ENCODE results near the gene TMEM242.

TMEM242 gene

GRCh38 chr6:157249826-157250225 is 73.5 kb downstream of the TMEM242 start:
- DNase-seq (ENCODE audit: low read depth): no peak

- no peak for DNase-seq (ENCODE audit: low read depth)
Measured at GRCh38 chr6:157248264-157248663, 75.1 kb downstream of the TMEM242 start.

DNA sequence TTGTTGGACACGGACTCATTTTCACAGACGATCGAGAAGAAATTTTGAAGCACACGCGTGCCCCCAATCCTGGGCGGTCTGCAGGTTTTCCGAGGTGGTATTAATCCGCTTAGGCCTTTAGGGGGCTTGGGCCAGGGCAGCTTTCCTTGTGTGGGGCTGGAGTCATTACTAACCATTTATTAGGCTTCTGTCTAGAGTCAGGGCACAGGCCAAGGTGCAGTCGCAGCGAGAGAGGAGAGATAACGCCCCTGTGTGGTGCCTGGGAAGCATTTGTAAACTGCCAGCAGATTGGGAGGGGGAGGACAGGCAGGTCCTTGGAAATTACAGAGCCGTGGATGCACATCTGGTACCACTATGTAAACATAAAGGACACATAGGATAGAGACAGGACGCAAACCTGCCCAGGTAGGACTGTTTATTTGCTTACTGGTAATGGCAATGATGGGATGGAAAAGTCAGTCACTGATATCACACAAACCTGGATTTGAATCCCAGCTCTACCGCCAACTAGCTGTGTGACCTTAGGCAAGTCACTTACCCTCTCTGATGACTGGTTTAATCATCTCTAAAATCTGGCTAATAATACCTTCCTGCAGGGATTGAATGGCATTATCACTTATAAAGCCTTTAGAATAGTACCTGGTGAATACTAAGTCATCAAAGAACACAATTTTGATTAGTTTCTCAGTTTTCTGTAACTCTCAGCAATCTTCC is 76.4 kb downstream of the TMEM242 start:
- DNase-seq (ENCODE audit: low read depth): no peak

DNA sequence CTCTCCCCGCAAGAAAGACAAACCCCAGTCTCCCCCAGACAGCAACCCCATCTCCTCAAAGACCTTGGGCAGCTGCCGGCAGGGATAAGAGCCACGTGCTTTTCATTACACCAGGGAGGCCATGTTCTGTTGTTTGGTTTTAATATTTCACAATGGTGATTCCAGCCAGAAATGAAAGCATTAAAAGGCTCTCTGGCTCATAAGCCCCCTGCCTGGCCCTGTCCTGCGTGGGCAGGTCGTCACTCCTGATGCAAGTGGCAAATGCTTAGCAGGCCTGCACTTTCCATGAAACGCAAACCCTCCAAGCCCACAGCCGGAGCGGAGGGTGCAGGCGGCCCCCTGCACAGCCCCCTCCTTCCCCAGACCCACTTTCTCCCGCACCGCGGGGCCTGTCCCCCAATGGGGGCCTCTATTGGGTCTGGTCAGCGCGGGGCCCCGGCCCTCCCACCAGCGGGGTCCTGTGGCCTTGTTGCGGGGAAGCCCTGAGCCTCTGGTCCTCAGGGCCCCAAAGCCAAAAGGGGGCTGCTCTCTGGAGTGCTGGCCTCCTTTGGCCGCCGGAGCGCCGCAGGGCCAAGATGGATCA is 77.2 kb downstream of the TMEM242 start:
- no peak for DNase-seq (ENCODE audit: low read depth)

GRCh38 chr6:157245436-157245835 is 77.9 kb downstream of the TMEM242 start:
- DNase-seq (ENCODE audit: low read depth): no peak

DNA sequence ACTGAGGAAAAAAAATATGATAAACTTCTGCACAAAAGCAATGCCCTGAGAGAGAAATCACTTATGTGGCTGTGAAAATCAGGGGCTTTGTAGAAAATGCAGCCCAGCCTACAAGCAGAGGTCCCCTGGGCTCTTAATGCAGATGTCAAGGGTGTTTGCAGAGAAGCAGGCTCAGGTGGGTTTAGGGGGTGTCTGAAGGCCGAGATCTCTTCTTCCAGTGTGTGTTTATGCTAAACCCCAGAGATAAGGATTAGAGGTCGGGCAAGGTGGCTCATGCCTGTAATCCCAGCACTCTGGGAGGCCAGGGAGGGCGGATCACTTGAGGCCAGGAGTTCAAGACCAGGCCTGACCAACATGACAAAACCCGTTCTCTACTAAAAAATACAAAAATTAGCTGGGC is 78.5 kb downstream of the TMEM242 start:
- no peak for DNase-seq (ENCODE audit: low read depth)

DNA sequence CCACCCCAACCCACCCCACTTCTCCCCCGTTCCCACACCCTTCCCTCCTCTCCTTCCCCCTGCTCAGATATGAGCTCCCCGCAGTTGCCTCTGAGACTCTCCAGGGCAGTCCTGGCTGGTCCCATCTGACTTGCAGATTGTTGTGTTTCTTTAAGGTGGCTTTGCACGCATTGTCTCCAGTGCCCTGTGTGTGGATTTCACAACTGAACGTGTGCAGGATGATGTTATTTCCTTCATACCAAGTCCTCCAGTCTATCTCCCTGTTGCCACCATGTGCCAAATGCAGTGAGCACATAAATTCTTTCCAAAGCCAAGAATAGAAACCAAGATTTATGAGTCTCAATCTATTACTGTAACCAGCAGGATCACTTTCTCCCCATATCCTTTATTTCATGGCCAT is 79.1 kb downstream of the TMEM242 start:
- DNase-seq (ENCODE audit: low read depth): no peak

GRCh38 chr6:157242791-157243190 is 80.5 kb downstream of the TMEM242 start:
- no peak for DNase-seq (ENCODE audit: low read depth)

GRCh38 chr6:157240960-157241311 is 82.4 kb downstream of the TMEM242 start:
- no peak for DNase-seq (ENCODE audit: low read depth)

DNA sequence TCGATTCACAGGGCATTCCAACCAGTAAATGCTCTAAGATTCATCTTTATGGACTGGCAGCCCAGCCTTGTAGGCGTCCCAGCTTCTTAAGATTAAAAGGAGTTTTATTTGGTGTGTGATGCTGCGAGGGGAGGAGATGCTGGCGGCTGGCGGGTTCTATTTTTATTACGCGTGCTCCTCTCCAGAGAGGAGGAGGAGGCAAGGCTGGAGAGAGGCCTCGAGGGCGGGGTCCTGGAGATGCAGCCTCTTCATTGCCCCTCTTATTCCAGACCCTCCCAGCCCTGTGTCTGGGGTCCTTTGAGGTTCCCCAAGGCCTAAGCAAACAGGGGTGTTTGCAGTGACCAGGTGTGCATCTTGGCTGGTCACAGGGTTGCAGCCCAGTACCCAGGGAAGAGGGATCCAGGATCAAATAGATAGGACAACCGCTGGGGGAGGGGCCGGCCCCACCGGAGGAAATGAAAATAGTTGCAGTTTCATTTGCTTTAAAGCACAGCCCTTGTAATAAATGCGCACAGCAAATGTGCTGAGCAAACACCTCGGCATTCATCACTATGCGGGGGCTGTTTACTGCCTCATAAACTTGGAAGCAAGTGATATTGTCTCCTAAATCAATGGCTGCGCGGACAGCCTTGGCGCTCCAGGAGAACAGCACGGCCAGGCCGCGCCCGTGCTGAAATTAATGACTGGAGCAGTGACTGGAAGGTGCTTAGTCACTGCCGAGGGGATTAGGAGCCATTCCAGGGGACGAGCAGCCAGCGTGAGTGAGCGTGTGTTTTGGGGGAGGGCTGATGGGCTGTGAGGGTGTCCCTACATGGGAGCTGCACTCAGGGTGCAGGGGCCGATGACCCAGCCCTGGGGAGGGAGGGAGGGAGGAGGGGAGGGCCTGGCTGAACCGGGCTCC is 83.0 kb downstream of the TMEM242 start:
- no peak for DNase-seq (ENCODE audit: low read depth)

GRCh38 chr6:157239671-157240058 is 83.7 kb downstream of the TMEM242 start:
- no peak for DNase-seq (ENCODE audit: low read depth)

Measured in HS-5 (cell line).